KOPT-K1 (cell line): Measurements from ENCODE around the gene PTPN7.
A peak's percentile ranks its signal among the peaks of the same experiment; 100 is the strongest.

Experiments
- H3K27ac ChIP-seq: fragments of 200-600 bp; sonication (generic); 2 replicates; pipeline ENCODE4 v1.5.1; 2016; ENCODE audit warnings: antibody characterized with exemption, mild to moderate bottlenecking, low read depth, low read length; ENCODE audit not compliant: poor library complexity, severe bottlenecking
- H3K36me3 ChIP-seq: fragments of 200-600 bp; sonication (generic); 2 replicates; pipeline ENCODE4 v1.5.1; 2017; ENCODE audit warnings: antibody characterized with exemption, mild to moderate bottlenecking, low read length, moderate library complexity; ENCODE audit not compliant: insufficient read depth
- H3K9me3 ChIP-seq: fragments of 200-600 bp; sonication (generic); 2 replicates; pipeline ENCODE4 v1.5.1; 2017; ENCODE audit warnings: antibody characterized with exemption, low read length, mild to moderate bottlenecking; ENCODE audit not compliant: insufficient read depth, poor library complexity, severe bottlenecking

PTPN7 gene

DNA sequence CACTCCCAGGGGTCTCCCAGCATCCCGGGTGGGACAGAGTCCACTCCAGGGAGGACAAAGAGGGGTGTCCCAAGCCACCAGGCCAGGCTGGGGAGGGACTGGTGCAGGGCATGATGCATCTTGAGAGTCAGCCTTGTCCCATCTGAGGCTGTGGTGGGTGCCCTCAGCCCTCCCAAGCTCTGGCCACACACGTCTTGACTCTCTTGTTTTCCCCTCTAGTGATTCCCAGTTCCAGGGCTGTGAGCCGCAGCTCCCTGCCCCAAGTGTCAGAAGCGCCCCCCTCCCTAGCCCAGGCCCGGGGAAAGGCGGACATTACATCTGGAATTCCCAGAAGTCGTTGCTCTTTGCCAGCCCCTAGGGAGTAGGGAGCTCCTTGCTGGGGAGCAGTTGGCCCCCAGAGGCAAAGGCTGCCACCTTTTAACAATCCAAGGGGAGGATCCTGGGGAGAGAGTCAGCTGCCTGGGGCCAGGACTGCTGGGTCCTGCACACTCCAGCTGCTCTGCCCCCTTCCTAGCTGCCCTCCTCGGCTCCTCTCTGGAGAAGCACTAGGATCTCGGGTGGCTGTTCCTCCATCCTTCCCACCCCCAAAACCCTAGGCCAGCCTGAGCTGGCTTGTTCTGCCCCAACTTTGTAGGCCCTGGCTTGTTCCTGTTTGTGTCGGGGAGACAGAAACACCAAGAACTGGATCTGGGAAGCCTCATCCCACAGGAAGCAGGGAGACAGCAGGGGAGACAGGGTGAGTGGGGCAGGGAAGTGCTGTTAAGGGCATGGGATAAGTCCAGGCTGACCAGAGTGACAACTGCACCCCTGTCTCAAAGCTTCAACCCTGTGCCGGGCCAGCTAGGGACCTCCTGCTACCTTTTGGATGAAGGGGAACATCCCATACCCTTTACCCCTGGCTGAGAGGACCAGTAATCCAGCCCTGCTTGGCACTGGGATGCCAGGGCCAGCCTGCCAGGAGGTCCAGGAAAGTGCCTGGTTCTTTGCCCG lies 3.2 kb upstream of the PTPN7 start:
- Histone ChIP-seq H3K36me3 (peaks cover 10% of the 10 kb centered on the region), H3K27ac (peak overlapping the region; percentile 99), H3K9me3 (no peaks in the 10 kb centered on the region)

DNA sequence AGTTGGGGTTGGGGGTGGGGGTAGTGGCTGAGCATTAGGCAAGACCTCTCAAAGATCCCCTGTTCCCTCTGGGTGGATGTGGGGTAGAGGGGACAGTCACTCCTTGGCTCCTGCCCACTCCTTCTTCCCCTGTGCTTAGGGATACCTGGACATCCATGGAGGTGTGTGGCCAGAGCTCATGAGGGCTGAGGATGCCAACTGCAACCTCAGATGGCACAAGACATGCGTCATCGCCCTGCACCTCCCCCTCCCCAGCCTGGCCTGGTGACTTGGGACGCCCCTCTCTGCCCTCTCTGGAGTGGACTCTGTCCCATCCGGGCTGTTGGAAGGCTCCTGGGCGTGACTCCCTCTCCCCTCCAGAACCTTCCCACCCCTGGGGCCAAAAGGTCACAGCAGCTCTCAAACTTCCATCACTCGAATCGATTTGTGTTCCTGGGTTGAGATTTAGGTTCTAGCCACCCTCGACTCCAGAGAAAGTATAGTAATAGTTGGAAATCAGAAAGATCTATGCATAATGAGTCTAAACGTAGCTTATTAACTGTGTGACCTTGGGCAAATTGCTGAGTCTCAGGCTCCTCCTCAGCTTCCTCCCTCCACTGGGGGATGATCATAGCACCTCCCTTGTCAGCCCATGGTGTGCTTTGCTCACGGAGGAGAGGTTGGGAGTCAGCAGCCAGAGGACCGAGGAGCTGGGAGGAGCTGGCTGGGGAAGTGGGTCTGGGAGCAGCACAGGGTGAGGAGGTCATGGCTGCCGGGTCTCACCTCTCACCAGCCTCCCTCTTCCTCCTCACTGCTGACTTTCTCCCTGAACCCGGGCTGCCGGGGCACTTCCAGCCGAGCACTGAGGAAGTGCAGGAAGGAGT lies 2.2 kb upstream of the PTPN7 start:
- Histone ChIP-seq H3K9me3 (no peaks in the 10 kb centered on the region), H3K36me3 (peaks cover 20% of the 10 kb centered on the region), H3K27ac (peak overlapping the region; percentile 99)

DNA sequence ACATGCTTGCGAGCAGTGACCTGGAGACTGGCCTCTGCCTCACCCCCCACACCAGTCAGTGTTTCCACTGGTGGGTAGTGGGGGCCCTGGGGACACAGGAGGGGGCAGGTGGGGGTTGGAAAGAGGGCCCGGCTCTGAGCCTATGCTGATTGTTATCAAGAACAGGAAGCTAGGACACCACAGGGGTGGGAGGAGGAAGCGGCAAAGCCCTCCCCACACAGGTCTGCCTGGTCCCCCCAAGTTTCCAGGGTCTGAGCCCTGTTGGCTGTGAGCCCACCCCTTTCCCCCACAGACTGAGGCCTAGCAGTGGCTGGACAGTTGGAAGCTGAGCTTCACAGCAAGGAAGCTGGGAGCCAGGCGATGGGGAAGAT lies 1.6 kb upstream of the PTPN7 start:
- H3K9me3 ChIP-seq = no peaks in the 10 kb centered on the region
- H3K36me3 ChIP-seq = peaks cover 26% of the 10 kb centered on the region
- H3K27ac ChIP-seq = peak overlapping the region; percentile 99

DNA sequence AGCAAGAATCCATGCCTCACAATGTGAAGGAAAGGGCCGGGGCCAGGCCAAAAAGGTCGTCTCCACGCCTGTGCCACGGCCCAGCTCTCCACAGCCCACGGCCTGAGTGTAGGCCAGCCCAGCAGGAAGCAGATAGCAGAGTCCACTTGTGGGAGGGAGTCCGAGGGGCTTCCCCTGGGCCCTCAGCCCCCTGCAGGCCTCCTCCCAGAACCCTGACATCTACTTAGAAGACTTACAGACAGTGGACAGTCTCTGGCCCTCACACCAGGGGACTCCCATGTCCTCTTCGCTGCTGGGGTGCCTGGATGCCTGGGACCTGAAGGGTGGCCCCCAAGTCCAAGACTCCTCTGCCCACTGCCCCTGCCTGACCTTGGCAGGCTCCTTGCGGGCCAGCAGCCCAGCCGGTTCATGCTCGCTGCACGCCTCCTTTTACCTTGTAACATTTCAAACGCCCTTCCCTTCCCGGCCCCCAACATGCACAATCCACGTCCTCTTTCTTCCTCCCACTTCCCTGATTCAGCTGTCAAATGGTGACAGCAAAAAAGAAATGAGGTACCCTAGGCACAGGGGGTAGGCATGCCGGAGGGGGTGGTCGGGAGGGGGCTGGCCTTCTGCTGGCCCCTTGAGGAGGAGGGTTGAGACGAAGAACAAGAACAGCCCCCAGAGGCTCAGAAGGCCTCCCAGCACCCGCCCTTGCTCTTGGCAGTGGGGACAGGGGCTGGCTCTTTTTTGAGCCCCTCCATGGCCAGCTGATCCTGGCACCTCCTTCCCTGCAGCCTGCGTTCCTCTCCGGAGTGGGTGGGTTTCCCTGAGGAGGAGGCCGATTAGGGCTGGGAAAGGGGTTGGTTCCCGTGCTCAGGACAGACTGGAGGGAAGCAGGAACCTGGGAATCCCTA lies 997 bp upstream of the PTPN7 start:
- peak overlapping the region; percentile 99 for H3K27ac ChIP-seq

DNA sequence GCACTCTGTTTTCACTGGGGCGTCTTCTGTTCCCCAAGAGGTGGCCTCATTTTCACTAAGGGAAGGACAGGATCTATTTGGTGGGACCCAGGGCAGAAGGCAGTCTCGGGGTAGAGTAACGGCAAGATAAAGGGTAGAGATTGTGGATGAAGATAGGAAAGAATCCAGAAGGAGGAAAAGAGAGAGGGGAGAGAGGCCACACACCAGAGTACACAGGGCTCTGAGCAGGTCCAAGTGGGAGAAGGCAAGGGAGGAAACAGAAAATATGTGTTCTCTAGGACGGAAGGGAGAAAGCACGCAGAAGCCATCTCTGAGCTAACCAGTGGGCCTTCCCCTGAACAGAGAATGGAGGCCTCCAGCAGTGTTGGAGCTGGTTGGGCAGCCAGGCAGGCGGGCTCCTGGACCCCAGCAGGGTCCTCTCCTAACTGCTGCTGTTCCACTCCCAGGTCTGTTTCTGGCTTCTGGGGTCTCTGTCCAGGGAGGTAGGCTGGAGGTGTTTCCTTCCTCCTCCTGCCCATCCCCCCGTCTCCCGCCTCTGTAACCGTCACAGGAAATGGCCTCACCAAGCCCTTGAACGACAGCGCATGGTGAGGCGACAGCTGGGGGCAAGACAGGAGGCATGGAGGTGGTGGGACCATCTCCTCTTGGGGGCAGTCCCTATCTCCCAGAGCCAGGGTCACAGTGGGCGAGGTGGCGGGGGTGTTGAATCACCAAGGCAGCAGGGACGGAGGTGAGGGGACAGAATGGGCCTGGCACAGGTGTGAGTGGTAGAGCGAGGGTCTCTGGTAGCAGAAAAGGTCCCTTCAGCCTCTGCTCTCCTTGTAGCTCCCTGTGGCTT lies 649 bp downstream of the PTPN7 start:
- Histone ChIP-seq H3K36me3 (peaks cover 49% of the 10 kb centered on the region), H3K27ac (peak overlapping the region; percentile 99), H3K9me3 (no peaks in the 10 kb centered on the region)

More for the DNA sequence above, 997 bp upstream of the PTPN7 start:
- H3K9me3 ChIP-seq = no peaks in the 10 kb centered on the region
- peaks cover 32% of the 10 kb centered on the region for H3K36me3 ChIP-seq

DNA sequence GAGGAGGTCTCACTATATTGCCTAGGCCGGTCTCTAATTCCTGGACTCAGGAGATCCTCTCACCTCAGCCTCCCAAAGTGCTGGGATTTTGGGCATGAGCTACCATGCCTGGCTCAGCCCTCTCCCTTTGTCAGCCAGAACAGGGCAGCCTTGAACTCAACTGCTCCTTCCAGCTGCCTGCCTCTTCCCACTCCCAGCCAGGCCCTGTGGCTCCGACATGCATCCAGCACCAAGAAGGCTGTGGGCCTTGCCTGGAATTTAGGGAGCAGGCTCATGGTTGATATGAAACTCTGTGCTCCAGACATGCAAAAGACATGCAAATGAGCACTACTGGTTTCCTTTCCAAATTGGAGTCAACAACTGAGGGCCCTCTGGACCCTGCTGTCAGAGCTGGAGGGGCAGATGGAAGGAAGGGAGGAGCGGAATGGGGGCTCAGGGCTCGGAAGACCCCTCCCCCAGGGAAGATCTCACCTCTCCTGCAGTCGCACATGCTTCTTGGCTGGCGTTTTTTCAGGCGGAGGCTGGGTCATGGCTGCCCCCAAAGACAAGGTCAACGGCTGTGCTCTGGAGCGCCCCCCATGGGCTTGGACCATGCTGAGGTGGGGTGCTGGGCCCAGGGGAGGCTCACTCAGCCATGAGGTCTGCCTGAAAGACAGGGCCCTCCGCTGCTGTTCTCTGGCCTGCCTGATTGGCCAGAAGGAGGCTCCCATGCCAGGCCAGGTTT lies 1.4 kb downstream of the PTPN7 start:
- Histone ChIP-seq H3K27ac (peak overlapping the region; percentile 99), H3K9me3 (no peaks in the 10 kb centered on the region), H3K36me3 (peaks cover 56% of the 10 kb centered on the region)

DNA sequence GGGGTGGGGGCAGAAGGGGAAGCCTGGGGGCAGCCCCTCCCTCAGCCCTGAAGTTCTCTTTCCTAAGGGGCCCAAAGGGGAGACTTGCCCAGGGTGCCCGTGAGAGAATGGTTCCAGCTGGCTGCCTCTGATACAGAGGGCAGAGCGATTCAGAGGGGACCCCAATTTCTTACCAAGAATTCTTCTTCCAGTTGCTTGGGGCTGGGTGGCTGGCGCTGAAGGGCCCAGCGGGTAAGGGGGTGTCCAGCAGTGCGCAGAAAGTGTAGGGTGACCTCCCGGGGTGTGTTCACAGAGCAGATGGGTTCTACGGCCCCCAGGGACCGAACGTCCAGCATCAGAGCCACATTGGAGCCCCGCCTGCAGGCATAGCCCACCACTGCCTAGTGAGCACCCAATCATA lies 2.5 kb downstream of the PTPN7 start:
- H3K27ac ChIP-seq = peak overlapping the region; percentile 99
- no peaks in the 10 kb centered on the region for H3K9me3 ChIP-seq
- H3K36me3 ChIP-seq = peaks cover 67% of the 10 kb centered on the region

DNA sequence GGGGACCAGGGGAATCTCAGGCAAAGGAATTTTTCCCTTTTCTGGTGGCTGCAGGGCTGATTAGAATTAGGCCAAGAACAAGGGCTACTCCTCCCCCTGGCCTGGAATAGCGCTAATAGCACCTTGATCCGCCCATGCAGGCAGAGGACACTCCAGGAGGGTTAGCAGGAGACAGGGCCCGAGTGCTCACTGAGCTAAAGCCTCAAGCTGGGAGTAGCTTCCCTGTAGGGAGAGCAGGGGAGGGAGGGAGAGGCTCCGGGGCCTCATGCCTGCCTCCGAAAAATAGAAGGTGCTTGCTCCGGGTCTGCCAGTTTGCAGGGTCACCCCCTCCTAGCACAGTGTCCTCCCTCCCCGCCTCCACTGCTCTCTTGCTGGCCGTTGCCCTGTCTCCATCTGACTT lies 3.8 kb downstream of the PTPN7 start:
- Histone ChIP-seq H3K27ac (peak overlapping the region; percentile 6), H3K36me3 (peaks cover 80% of the 10 kb centered on the region), H3K9me3 (no peaks in the 10 kb centered on the region)

DNA sequence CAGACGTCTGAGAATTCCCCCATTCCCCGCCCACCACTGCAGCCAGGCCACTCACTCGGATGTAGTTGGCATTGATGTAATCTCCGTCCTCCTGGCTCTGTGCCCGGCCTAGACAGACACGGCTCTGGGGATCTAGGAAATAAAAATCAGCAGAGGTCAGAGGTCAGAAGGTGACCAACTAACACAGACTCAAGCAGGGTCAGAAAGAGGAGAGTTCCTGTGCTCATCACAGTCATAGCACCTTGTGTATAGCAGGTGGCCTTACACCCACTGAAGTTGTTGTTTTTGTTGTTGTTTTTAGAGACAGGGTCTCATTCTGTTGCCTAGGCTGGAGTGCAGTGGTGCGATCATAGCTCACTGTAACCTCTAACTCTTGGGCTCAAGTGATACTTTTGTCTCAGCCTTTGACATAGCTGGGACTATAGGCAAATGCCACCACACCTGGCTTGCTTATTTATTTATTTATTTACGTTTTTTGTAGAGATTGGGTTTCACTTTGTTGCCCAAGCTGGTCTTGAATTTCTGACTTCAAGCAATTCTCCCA lies 4.9 kb downstream of the PTPN7 start:
- H3K27ac ChIP-seq = peak overlapping the region; percentile 8
- no peaks in the 10 kb centered on the region for H3K9me3 ChIP-seq
- peaks cover 91% of the 10 kb centered on the region for H3K36me3 ChIP-seq

DNA sequence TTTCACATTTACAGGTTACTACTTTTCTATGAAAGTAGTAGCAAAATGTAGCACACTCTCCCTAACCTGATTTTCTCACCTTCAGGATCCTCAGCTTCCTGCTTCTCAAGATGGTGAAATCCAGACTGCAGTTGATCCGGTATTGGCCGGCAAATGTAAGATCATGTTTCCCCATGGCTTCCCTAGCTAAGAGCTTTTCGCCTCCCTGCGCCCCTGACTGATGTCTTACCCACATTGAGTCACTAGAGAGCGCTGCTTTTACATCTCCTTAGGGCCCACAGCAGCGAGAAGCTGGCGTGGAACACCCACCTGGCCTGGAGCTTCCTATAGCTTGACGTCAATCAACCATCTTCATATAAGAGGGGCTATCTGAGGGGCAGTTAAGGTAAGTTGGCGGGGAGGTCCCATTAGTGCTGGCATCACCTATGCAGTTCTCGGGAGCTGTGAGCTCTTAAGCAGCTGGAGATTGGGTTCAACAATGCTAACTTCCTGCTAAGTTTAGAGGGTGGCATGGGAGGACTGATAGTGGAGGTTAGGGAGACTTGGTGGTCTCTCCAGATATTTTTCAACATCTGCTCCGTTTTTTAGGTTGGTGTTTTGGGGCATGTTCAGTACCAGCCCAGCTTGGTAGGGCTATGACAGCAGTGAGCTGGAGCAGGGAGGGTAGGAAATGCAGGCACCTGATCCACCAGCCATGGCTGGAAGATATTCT lies 5.5 kb downstream of the PTPN7 start:
- H3K9me3 ChIP-seq = no peaks in the 10 kb centered on the region
- peaks cover 97% of the 10 kb centered on the region for H3K36me3 ChIP-seq
- peak overlapping the region; percentile 8 for H3K27ac ChIP-seq

DNA sequence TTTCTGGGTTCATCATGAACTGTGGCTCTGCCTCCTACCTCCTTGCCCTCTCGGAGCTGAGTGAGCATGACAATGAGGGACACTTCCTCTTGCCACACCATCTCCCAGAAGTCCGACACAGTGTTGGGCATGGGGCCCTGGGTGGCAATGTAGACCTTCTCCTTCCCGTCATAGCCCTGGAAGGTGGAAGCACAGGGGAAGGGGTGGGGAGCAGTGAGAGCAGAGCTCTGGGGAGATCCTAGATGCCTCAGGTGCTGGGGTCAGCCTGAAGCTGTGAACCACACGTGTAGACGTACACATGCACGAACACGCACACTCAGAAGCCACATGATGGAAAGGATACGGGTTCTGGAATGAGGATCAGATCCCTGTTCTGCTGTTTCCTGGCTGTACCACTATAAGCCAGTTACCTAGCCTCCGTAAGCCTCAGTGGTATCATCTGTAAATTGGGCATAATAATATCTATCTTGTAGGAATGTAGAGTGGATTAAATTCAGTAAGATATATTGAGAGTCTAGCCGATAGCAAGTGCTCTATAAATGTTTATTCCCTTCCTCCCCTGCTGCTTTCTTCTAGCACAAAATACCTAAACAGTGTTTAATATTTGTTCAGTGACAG lies 6.1 kb downstream of the PTPN7 start:
- Histone ChIP-seq H3K36me3 (peaks cover 100% of the 10 kb centered on the region), H3K9me3 (no peaks in the 10 kb centered on the region), H3K27ac (no peak overlapping the region)

DNA sequence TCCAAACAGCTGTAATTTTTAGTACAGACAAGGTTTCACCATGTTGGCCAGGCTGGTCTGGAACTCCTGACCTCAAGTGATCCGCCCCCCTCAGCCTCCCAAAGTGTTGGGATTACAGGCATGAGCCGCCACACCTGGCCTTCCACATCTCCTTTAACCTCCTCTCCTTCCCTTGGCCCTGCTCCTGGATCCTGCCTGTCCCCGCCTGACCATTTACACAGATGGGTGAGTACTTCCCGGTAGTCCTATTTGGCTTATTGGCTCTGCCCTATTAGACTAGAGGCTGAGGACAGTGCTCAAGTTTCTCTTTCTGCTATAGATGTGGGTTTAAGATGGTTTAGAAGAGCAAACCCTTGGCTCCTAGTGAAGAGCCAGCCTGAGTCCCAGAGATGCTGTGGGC lies 7.1 kb downstream of the PTPN7 start:
- Histone ChIP-seq H3K36me3 (peaks cover 100% of the 10 kb centered on the region), H3K27ac (no peak overlapping the region)

More for the DNA sequence above, 7.1 kb downstream of the PTPN7 start:
- no peaks in the 10 kb centered on the region for H3K9me3 ChIP-seq
